WTC11 (cell line): ENCODE measurements around the gene SYT13. TPM values are rescaled to one million over a fixed set of nuclear protein-coding genes. Genes with fewer than 3 reads are reported as not detected.

ENCODE experiments used
- ATAC-seq: fragments of 200-7000 bp; cut with Tn5 transposase; 2 replicates; pipeline ENCODE4 v1.10.0; 2021; ENCODE audit warnings: mild to moderate bottlenecking, moderate library complexity
- CTCF ChIA-PET: fragments of 300-600 bp; sonication (Branson Sonifier 250); formaldehyde crosslinking; loops from one replicate; lab custom pipeline; 2021; ENCODE audit warnings: antibody characterized with exemption; lab: Charles Lee
- POLR2A ChIA-PET: fragments of 350-600 bp; sonication (Branson Sonifier 250); formaldehyde crosslinking; loops from one replicate; lab custom pipeline; 2021; ENCODE audit warnings: antibody characterized with exemption; lab: Charles Lee
- DNase-seq: peaks from one replicate; pipeline ENCODE4 v3.0.0; 2021; ENCODE audit warnings: low spot score
- H3K27ac Mint-ChIP-seq: 2 replicates; pipeline ENCODE4 v1.8.0; 2021; ENCODE audit warnings: mixed read lengths
- H3K27me3 Mint-ChIP-seq: 2 replicates; pipeline ENCODE4 v1.8.0; 2021; ENCODE audit warnings: low read depth, mild to moderate bottlenecking, moderate library complexity, mixed read lengths
- H3K36me3 Mint-ChIP-seq: 2 replicates; pipeline ENCODE4 v1.8.0; 2021; ENCODE audit warnings: mixed read lengths
- H3K4me1 Mint-ChIP-seq: 2 replicates; pipeline ENCODE4 v1.8.0; 2022; ENCODE audit warnings: mixed read lengths
- H3K4me3 Mint-ChIP-seq: 2 replicates; pipeline ENCODE4 v1.8.0; 2021; ENCODE audit warnings: mild to moderate bottlenecking, moderate library complexity, mixed read lengths
- H3K9me3 Mint-ChIP-seq: 2 replicates; pipeline ENCODE4 v1.8.0; 2021; ENCODE audit warnings: mixed read lengths
- ELF4 ChIP-seq: sonication (generic); formaldehyde crosslinking; IDR thresholded peaks from 2 replicates; pipeline ENCODE4 v1.8.1; 2022; ENCODE audit warnings: low read depth, mild to moderate bottlenecking, moderate library complexity, missing genetic modification reagents
- ESRRA ChIP-seq: sonication (generic); formaldehyde crosslinking; IDR thresholded peaks from 2 replicates; pipeline ENCODE4 v1.8.1; 2022; ENCODE audit warnings: mild to moderate bottlenecking, missing genetic modification reagents, borderline replicate concordance
- ETV6 ChIP-seq: sonication (generic); formaldehyde crosslinking; IDR thresholded peaks from 2 replicates; pipeline ENCODE4 v1.8.1; 2022; ENCODE audit warnings: mild to moderate bottlenecking, missing genetic modification reagents
- FOXJ3 ChIP-seq: sonication (generic); formaldehyde crosslinking; IDR thresholded peaks from 2 replicates; pipeline ENCODE4 v1.9.0; 2021; ENCODE audit warnings: missing genetic modification reagents, mild to moderate bottlenecking, borderline replicate concordance
- GTF2I ChIP-seq: fragments of 250-450 bp; sonication (Bioruptor Pico); conservative IDR thresholded peaks from 2 replicates; pipeline ENCODE4 v1.4.0; 2021; ENCODE audit warnings: mild to moderate bottlenecking
- JUN ChIP-seq: sonication (generic); formaldehyde crosslinking; IDR thresholded peaks from 2 replicates; pipeline ENCODE4 v1.8.0; 2023; ENCODE audit warnings: mild to moderate bottlenecking, missing genetic modification reagents
- NFE2L1 ChIP-seq: sonication (generic); formaldehyde crosslinking; IDR thresholded peaks from 2 replicates; pipeline ENCODE4 v1.8.1; 2023; ENCODE audit warnings: missing genetic modification reagents
- NFYB ChIP-seq: sonication (generic); formaldehyde crosslinking; conservative IDR thresholded peaks from 2 replicates; pipeline ENCODE4 v1.8.0; 2022; ENCODE audit warnings: low read depth, missing genetic modification reagents
- NR1H2 ChIP-seq: sonication (generic); formaldehyde crosslinking; IDR thresholded peaks from 2 replicates; pipeline ENCODE4 v1.9.0; 2021; ENCODE audit warnings: mild to moderate bottlenecking, moderate library complexity, missing genetic modification reagents
- NR2C2 ChIP-seq: sonication (generic); formaldehyde crosslinking; IDR thresholded peaks from 2 replicates; pipeline ENCODE4 v1.8.0; 2022; ENCODE audit warnings: mild to moderate bottlenecking, missing genetic modification reagents
- SOX15 ChIP-seq: fragments of 250-450 bp; sonication (Bioruptor Pico); IDR thresholded peaks from 2 replicates; pipeline ENCODE4 v1.9.0; 2021; ENCODE audit warnings: mild to moderate bottlenecking
- ZNF219 ChIP-seq: sonication (generic); formaldehyde crosslinking; IDR thresholded peaks from 2 replicates; pipeline ENCODE4 v1.8.0; 2023; ENCODE audit warnings: missing genetic modification reagents, mild to moderate bottlenecking, borderline replicate concordance
- ZNF416 ChIP-seq: fragments of 250-450 bp; sonication (Bioruptor Pico); IDR thresholded peaks from 2 replicates; pipeline ENCODE4 v1.9.0; 2021; ENCODE audit warnings: mild to moderate bottlenecking, inconsistent platforms
- ZNF423 ChIP-seq: fragments of 250-450 bp; sonication (Bioruptor Pico); IDR thresholded peaks from 2 replicates; pipeline ENCODE4 v2.1.2; 2022; ENCODE audit warnings: mild to moderate bottlenecking, moderate library complexity
- total RNA-seq: library from RNA; stranded (reverse); gene quantifications from 3 replicates; pipeline ENCODE4 v1.2.3, GENCODE V29; 2021
- TF ChIP-seq, protein P1 (sequence below): fragments of 250-450 bp; sonication (Bioruptor Pico); IDR thresholded peaks from 2 replicates; pipeline ENCODE4 v2.1.2; 2022; ENCODE audit warnings: mild to moderate bottlenecking, moderate library complexity
- TF ChIP-seq, protein P2 (sequence below): sonication (generic); formaldehyde crosslinking; IDR thresholded peaks from 2 replicates; pipeline ENCODE4 v1.8.0; 2023; ENCODE audit warnings: missing genetic modification reagents
- TF ChIP-seq, protein P3 (sequence below): sonication (generic); formaldehyde crosslinking; IDR thresholded peaks from 2 replicates; pipeline ENCODE4 v1.8.1; 2023; ENCODE audit warnings: mild to moderate bottlenecking, missing genetic modification reagents
- TF ChIP-seq, protein P4 (sequence below): sonication (generic); formaldehyde crosslinking; IDR thresholded peaks from 2 replicates; pipeline ENCODE4 v1.8.0; 2022; ENCODE audit warnings: mild to moderate bottlenecking, missing genetic modification reagents
- TF ChIP-seq, protein P5 (sequence below): fragments of 250-450 bp; sonication (Bioruptor Pico); IDR thresholded peaks from 2 replicates; pipeline ENCODE4 v1.9.0; 2021; ENCODE audit warnings: moderate library complexity, mild to moderate bottlenecking, inconsistent platforms, borderline replicate concordance
- TF ChIP-seq, protein P6 (sequence below): fragments of 250-450 bp; sonication (Bioruptor Pico); IDR thresholded peaks from 2 replicates; pipeline ENCODE4 v1.9.0; 2021; ENCODE audit warnings: mild to moderate bottlenecking
- TF ChIP-seq, protein P7 (sequence below): fragments of 200-600 bp; IDR thresholded peaks from 2 replicates; pipeline ENCODE4 v1.8.0; 2022; ENCODE audit warnings: antibody characterized with exemption
- TF ChIP-seq, protein P8 (sequence below): sonication (generic); formaldehyde crosslinking; IDR thresholded peaks from 2 replicates; pipeline ENCODE4 v1.8.1; 2023; ENCODE audit warnings: mild to moderate bottlenecking, missing genetic modification reagents, moderate library complexity
- TF ChIP-seq, protein P9 (sequence below): sonication (generic); formaldehyde crosslinking; IDR thresholded peaks from 2 replicates; pipeline ENCODE4 v1.8.1; 2023; ENCODE audit warnings: mild to moderate bottlenecking, moderate library complexity, missing genetic modification reagents
- TF ChIP-seq, protein P10 (sequence below): fragments of 250-450 bp; sonication (Bioruptor Pico); conservative IDR thresholded peaks from 2 replicates; pipeline ENCODE4 v1.9.0; 2021; ENCODE audit warnings: mild to moderate bottlenecking

Gene SYT13
- total RNA-seq, 1 experiment from 2014 or later = 10.8 TPM

DNA sequence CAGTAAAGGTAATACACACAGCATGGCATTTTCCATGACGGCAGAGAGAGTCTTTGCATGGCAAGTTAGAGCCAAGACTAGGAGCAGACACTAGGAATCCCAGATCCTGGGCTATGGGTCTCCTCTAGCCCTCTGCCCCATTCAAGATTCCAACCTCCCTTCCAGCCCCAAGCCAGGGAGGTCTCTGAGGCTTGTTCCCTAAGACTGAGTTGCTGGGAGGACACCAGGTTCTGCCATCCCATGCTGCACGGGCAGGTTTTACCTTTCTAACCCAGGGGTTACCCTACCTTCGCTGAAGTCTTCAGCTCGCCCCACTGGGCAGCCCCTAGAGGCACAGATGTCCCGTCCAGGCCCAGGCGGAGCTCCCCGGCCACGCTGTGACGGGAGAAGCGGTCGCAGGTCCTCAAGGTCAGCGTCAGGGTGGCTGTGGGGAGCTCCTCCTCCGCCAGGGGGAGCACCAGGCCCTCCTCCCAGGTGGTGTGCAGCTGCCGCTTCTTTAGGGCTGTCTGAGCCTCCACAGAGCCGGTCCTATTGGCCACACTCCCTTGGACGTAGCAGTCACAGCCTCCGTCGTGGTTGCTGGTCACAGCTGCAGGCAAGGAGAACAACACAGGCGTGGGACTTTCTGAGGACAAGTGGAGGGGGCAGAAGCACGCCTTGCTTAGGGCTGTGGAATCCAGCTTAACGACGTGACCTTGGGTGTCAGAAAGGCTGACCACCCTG, 33.8 kb downstream of the SYT13 start:
- ChIA-PET POLR2A (interaction anchor here (0.5 kb wide), 1 partner anchor 530 kb away, joined by 3 read pairs; no protein-coding TSS in a partner anchor), CTCF (interaction anchor here (0.5 to 2.5 kb wide), 70 partner anchors 8 to 1139 kb away, joined by 3 to 58 read pairs (median 4); partner anchors contain the start of genes CHRM4 and SYT13)
- Mint-ChIP-seq H3K9me3 (peaks cover 3% of the 10 kb centered on the region), H3K4me3 (no peak overlapping the region), H3K27me3 (no peaks in the 10 kb centered on the region; the same call in 1 of the 2 replicates), H3K36me3 (no peaks in the 10 kb centered on the region), H3K4me1 (0 out of 2 replicates have a peak, but pooled peaks cover 3% of the 10 kb centered on the region), H3K27ac (no peak overlapping the region)
- ATAC-seq = peak; percentile 99
- DNase-seq = peak; percentile 91
- no peak for TF ChIP-seq FOXJ3
- TF ChIP-seq, protein P1, sequence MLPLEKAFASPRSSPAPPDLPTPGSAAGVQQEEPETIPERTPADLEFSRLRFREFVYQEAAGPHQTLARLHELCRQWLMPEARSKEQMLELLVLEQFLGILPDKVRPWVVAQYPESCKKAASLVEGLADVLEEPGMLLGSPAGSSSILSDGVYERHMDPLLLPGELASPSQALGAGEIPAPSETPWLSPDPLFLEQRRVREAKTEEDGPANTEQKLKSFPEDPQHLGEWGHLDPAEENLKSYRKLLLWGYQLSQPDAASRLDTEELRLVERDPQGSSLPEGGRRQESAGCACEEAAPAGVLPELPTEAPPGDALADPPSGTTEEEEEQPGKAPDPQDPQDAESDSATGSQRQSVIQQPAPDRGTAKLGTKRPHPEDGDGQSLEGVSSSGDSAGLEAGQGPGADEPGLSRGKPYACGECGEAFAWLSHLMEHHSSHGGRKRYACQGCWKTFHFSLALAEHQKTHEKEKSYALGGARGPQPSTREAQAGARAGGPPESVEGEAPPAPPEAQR (CRISPR knock-in tag) = no peak
- TF ChIP-seq, protein P2, sequence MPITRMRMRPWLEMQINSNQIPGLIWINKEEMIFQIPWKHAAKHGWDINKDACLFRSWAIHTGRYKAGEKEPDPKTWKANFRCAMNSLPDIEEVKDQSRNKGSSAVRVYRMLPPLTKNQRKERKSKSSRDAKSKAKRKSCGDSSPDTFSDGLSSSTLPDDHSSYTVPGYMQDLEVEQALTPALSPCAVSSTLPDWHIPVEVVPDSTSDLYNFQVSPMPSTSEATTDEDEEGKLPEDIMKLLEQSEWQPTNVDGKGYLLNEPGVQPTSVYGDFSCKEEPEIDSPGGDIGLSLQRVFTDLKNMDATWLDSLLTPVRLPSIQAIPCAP (CRISPR knock-in tag) = no peak
- TF ChIP-seq, protein P3, sequence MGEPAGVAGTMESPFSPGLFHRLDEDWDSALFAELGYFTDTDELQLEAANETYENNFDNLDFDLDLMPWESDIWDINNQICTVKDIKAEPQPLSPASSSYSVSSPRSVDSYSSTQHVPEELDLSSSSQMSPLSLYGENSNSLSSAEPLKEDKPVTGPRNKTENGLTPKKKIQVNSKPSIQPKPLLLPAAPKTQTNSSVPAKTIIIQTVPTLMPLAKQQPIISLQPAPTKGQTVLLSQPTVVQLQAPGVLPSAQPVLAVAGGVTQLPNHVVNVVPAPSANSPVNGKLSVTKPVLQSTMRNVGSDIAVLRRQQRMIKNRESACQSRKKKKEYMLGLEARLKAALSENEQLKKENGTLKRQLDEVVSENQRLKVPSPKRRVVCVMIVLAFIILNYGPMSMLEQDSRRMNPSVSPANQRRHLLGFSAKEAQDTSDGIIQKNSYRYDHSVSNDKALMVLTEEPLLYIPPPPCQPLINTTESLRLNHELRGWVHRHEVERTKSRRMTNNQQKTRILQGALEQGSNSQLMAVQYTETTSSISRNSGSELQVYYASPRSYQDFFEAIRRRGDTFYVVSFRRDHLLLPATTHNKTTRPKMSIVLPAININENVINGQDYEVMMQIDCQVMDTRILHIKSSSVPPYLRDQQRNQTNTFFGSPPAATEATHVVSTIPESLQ = no peak
- TF ChIP-seq NFE2L1 = no peak
- no peak for TF ChIP-seq NR1H2 (CRISPR knock-in tag)
- no peak for TF ChIP-seq ETV6
- no peak for TF ChIP-seq ZNF219 (CRISPR knock-in tag)
- TF ChIP-seq, protein P4, sequence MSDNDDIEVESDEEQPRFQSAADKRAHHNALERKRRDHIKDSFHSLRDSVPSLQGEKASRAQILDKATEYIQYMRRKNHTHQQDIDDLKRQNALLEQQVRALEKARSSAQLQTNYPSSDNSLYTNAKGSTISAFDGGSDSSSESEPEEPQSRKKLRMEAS = 0 out of 2 replicates have a peak, but pooled peaks have one; percentile 23
- TF ChIP-seq, protein P5, sequence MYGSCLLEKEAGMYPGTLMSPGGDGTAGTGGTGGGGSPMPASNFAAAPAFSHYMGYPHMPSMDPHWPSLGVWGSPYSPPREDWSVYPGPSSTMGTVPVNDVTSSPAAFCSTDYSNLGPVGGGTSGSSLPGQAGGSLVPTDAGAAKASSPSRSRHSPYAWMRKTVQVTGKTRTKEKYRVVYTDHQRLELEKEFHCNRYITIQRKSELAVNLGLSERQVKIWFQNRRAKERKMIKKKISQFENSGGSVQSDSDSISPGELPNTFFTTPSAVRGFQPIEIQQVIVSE (CRISPR knock-in tag) = no peak
- TF ChIP-seq JUN (CRISPR knock-in tag) = no peak
- TF ChIP-seq GTF2I (CRISPR knock-in tag) = 0 out of 2 replicates have a peak, but pooled peaks have one; percentile 22
- TF ChIP-seq, protein P6, sequence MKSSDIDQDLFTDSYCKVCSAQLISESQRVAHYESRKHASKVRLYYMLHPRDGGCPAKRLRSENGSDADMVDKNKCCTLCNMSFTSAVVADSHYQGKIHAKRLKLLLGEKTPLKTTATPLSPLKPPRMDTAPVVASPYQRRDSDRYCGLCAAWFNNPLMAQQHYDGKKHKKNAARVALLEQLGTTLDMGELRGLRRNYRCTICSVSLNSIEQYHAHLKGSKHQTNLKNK = no peak
- TF ChIP-seq, protein P7, sequence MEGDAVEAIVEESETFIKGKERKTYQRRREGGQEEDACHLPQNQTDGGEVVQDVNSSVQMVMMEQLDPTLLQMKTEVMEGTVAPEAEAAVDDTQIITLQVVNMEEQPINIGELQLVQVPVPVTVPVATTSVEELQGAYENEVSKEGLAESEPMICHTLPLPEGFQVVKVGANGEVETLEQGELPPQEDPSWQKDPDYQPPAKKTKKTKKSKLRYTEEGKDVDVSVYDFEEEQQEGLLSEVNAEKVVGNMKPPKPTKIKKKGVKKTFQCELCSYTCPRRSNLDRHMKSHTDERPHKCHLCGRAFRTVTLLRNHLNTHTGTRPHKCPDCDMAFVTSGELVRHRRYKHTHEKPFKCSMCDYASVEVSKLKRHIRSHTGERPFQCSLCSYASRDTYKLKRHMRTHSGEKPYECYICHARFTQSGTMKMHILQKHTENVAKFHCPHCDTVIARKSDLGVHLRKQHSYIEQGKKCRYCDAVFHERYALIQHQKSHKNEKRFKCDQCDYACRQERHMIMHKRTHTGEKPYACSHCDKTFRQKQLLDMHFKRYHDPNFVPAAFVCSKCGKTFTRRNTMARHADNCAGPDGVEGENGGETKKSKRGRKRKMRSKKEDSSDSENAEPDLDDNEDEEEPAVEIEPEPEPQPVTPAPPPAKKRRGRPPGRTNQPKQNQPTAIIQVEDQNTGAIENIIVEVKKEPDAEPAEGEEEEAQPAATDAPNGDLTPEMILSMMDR = peak; percentile 93
- TF ChIP-seq ESRRA (CRISPR knock-in tag) = no peak
- TF ChIP-seq NFYB (CRISPR knock-in tag) = no peak
- TF ChIP-seq, protein P8, sequence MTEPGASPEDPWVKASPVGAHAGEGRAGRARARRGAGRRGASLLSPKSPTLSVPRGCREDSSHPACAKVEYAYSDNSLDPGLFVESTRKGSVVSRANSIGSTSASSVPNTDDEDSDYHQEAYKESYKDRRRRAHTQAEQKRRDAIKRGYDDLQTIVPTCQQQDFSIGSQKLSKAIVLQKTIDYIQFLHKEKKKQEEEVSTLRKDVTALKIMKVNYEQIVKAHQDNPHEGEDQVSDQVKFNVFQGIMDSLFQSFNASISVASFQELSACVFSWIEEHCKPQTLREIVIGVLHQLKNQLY (CRISPR knock-in tag) = no peak
- TF ChIP-seq ELF4 (CRISPR knock-in tag) = no peak
- no peak for TF ChIP-seq SOX15 (CRISPR knock-in tag)
- TF ChIP-seq, protein P9, sequence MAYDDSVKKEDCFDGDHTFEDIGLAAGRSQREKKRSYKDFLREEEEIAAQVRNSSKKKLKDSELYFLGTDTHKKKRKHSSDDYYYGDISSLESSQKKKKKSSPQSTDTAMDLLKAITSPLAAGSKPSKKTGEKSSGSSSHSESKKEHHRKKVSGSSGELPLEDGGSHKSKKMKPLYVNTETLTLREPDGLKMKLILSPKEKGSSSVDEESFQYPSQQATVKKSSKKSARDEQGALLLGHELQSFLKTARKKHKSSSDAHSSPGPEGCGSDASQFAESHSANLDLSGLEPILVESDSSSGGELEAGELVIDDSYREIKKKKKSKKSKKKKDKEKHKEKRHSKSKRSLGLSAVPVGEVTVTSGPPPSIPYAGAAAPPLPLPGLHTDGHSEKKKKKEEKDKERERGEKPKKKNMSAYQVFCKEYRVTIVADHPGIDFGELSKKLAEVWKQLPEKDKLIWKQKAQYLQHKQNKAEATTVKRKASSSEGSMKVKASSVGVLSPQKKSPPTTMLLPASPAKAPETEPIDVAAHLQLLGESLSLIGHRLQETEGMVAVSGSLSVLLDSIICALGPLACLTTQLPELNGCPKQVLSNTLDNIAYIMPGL (CRISPR knock-in tag) = peak; percentile 55; the same call in 1 of the 2 replicates
- no peak for TF ChIP-seq ZNF416 (CRISPR knock-in tag)
- TF ChIP-seq, protein P10, sequence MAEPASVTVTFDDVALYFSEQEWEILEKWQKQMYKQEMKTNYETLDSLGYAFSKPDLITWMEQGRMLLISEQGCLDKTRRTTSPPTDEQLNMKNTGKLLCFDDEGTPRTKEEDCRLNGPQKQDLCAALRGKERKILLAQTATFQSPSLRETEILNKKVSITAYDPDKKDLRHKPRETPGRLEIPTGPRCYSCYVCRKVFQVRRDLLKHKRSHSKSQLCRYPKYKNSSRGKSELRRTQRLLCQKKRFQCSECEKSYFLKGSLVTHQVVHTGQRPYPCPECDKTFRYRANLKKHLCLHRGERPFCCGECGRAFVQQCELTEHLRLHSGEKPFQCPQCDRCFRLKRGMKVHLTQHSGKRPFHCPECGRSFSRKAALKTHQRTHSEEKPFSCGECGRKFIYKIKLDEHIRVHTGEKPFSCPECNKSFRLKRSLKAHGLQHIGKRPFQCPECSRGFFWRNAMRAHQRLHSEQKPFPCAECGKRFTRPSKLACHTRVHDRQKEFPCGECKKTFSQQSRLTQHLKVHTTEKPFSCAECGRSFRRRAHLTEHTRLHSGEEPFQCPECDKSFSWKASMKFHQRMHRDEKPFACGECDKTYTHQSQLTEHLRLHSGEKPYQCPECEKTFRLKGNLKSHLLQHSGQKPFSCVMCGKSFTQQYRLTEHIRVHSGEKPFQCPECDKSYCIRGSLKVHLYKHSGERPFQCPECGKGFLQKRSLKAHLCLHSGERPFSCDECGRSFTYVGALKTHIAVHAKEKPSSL = no peak
- no peak for TF ChIP-seq ZNF423
- no peak for TF ChIP-seq NR2C2 (CRISPR knock-in tag)
